ENCODE results near the gene TLR6. TPM values are rescaled to one million over a fixed set of nuclear protein-coding genes. Genes with fewer than 3 reads are reported as not detected.
"Not testable (repeated sequence)": the region's sequence is repeated elsewhere in the genome, so short reads cannot be mapped to it uniquely, and the experiment has no call there.

The TLR6 gene
- total RNA-seq, 1 donor from 2014 or later, result 7.3 TPM

DNA sequence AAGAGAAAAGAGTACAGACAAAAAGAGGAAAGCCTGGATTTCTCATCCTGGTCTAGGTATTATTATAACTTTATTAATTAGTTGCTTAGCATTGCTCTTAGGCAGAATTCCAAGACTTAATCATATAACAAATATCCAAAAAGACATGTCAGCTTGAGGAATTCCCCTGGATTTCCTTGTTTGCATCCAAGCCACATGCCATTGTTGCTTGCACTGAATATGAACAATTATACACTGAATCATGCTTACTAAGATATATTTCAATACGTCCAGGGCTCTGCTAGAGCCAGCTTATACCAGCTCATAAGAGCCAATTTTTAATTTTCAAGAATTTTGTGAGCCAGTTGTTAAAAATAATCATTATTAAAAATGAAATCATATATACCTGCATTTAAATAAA, 68.3 kb downstream of the TLR6 start:
- no peak for DNase-seq (ENCODE audit: low spot score)

DNA sequence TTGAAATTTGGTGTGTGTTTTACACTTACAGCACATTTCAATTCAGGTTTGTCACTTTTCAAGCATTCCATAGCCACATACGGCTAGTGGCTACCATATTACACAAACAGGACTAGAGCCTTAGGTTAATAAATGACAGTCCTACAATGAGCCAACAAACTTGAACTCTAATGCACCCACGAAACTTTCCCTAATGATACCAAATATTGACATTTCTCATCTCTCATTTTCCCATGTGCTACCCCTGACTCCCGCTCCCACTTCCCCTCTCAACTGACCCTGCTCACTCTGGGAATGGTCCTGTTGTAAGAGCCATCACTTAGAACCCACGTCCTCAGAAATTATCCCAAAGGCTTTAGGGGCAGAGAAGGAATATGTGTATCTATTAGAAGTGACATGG, 68.9 kb downstream of the TLR6 start:
- no peak for DNase-seq (ENCODE audit: low spot score)

DNA sequence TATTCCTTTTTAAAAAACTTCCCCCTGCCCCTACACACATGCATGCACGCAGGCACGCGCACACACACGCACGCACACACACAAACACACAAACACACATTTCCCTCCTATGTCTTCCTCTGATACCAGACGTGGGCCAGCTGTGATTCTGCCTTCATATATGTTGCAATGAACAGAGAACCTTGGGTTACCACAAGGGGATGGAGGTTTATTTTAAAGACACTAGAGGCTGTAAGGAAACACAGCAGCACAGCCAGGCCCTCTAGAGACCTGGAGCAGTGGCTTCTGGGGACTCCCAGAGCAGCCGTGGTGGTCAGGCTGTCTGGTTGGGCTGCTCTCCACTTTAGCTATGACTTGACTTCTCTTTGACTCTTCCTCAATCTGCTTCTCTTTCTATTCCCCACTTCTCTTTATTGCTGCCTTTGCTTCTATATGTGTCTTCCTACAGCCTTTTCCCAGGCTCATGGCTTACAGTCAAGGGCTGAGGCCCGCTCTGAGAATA, 70.7 kb downstream of the TLR6 start:
- DNase-seq (ENCODE audit: low spot score), result no peak

DNA sequence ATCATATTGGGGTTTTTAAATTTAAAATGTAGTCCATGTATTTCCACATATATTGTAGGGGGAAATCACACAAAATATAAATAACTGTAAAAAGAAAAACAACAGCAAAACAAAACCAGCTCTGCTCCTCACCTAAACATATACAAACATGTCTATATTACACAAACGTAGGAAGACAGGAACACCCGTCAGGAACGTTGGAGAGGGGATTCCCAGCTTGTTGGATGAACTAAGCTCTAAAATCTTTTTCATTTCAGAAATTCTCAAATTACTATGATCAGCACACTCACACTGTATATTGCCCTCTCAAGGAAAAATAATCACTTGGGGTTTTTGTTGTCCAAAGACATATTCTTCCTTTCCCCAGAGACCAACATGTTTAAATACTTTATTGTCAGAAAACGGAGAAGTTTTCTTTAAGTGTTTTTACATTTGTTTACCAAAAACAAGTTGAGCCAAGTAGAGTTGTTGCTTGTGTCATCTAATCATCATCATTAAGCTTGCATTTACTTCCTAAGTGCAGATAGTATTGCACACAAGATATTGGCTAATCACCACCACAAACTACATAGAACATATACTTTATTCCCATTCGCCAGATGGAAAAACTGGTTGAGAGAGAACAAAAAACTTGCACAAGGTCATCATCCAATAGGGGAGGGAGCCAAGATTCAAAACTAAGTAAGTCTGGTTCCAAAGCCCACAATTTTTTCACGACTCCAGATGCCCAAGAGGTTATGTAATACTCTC, 71.4 kb downstream of the TLR6 start:
- no peak for DNase-seq (ENCODE audit: low spot score)

DNA sequence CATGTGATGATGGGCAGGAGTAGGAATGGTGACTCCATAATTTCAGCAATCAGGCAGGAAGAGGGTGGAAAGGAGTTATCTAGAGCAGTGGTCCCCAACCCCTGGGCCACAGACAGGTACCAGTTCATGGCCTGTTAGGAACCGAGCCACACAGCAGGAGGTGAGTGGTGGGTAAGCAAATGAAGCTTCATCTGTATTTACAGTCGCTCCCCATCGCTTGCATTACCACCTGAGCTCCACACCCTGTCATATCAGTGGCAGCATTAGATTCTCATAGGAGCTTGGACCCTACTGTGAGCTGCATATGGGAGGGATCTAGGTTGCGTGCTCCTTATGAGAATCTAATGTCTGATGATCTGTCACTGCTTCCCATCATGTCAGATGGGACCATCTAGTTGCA, 72.5 kb downstream of the TLR6 start:
- no peak for DNase-seq (ENCODE audit: low spot score)

DNA sequence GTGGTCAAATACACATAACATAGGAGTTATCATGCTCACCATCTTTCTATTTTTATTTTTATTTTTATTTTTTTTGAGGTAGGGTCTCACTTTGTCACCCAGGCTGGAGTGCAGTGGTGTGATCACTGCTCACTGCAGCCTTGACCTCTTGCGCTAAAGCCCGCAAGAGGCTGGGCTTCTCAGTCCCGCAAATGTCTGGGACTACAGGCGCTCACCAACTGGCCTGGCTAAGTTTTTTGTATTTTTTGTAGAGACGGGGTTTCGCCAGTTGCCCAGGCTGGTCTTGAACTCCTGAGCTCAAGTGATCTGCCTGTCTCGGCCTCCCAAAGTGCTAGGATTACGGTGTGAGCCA, 73.5 kb downstream of the TLR6 start:
- DNase-seq (ENCODE audit: low spot score), result no peak

DNA sequence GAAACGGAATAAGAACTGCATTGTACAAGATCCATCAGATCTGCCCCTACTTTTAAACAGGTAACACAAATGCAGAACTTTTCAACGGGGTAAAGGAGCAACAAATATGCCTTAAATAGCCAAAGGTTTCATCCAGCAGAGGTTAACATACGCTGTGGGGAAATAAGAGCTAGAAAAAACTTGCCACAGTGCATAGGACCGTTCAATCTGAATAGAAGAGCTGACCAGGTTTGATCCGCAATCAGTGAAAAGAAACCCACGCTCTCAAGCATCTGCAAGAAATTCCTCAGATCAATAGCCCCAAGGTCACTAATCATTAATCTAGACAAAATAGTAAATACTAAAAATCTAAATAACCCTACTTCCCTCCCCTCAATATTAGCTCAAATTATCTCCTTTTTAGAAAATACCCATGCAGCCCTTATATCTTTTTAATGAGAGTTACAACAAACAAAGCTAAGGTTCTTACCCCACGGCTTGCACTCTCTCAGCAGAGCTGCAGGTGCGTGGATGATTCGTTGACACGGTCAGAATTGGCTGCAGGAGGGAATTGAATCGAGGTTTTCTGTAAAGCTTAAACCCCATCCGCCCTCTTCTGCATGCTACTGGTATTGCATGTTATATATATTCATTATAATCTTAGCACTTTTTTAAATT, 74.0 kb downstream of the TLR6 start, which contains the start of gene TLR10:
Gene TLR10, minus strand, starts transcription at position 539 of the 657 bp plus-strand sequence. CDS start 7,400 bp downstream, outside the sequence.
- DNase-seq (ENCODE audit: low spot score), result no peak

DNA sequence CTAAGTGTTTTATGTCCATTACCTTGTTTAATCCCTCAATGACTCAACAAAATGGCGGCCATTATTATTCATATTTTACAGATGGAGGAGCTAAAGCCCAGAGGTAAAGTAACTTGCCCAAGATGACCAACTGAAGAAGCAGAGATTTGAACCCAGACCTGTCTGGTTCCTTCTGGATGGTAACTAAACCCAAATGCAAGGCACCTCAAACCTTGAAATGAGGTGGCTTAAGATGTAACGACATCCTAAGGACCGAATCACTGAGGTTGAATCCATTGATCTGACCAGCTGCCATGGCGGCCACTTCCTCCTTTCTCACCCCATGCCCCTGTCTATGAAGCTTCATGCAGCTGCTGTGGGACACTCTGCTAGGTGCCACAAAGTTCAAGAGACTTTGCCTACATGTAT, 74.8 kb downstream of the TLR6 start:
- no peak for DNase-seq (ENCODE audit: low spot score)

DNA sequence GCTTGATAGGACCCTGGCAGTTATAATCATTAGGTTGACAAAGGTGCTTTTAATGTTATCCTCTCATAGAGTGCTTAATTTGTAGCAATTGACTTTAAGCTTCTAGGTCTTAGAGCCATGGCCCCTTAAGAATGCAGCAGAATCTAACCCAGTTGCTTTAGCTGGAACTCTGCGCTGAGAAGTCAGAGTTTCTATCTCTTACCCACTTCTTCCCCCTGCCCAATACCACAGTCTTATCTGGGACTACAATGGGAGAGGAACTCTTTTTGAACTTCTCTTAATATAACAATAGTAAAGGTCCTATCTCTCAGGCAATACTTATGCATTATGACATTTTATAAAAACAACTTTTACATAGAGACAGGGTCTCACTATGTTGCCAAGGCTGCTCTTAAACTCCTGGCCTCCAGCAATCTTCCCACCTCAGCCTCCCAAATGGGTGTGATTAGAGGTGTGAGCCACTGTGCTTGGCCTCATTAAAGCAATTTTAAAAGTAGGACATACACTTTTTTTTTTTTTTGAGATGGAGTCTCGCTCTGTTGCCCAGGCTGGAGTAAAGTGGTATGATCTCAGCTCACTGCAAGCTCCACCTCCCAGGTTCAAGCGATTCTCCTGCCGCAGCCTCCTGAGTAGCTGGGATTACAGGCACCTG, 75.7 kb downstream of the TLR6 start:
- no peak for DNase-seq (ENCODE audit: low spot score)

DNA sequence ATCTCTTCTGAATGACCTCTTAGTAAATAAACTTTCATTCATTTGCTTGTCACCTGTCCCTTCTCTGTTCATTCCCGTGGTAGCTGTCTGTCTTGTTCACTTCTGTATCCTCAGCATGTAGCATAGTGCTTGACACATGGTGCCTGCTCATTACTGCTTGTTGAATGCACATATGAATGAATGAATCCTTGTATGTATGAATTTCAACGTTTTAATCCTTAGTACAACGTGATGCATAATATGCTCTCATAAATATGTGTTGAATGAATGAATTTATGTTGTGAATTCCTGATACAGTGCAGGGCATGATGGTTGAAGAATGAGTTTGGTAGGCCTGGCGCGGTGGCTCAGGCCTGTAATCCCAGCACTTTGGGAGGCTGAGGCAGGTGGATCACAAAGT, 76.8 kb downstream of the TLR6 start:
- no peak for DNase-seq (ENCODE audit: low spot score)

DNA sequence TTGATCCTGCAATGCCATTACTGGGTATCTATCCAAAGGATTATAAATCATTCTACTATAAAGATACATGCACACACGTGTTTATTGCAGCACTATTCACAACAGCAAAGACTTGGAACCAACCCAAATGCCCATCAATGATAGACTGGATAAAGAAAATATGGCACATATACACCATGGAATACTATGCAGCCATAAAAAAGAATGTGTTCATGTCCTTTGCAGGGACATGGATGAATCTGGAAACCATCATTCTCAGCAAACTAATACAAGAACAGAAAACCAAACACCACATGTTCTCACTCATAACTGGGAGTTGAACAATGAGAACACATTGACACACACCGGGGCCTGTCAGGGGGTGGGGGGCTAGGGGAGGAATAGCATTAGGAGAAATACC, 78.7 kb downstream of the TLR6 start:
- not testable (repeated sequence) for DNase-seq (ENCODE audit: low spot score)

DNA sequence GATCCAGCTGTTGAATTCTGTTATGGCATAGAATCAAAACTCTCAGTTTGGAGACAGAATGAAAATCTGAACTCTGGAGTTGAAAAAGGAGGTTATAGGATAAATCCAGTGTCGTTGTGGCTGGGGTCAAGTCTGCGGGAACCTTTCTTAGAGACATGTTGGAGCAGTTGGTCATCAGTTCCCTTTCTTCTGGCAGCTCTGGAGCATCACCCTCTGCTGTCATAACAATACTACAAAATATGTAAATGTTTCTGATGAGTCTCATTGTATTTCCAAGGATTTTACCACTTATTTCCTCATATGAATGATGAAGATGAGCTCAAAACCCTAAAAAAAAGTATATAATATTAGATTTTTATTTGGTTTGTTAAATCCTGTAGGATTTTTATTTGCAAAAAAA, 81.3 kb downstream of the TLR6 start:
- DNase-seq (ENCODE audit: low spot score), result no peak

DNA sequence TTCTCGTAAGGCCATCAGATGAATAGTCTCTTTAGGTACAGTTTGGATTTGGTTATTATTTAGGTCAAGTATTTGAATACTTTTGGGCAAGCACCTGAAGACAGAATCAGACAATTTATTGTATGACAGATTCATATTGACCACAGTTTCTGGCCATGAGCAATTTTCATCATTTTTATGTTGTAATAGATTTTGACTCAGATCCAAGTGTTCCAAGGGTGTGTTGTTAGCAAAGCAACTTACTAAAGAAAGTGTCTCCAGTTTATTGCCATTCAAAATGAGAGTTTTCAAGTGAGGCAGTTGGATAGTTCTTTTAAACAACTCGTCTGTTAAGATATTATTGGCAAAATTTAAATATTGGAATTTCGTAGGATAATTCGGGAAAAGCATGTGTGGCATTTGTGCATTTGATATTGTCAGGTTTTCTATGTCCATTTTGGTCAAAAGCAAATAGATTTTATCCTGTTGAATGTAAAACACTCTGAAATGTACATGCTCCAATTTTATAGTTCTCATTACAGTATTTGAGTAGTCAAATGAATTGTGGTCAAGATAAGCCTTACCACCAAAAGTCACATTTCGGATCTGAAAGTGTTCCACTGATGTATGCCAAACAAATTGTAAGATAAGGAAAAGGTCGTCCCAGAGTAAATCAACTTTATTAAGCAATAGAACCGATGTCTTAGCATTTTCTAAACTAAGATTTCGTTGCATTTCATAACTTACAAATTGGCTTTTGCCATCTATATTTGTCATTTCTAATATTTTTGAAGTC, 82.2 kb downstream of the TLR6 start:
- no peak for DNase-seq (ENCODE audit: low spot score)

Small RNA genes within 50 kb of the gene (microRNA-seq; reads per million reads assigned to microRNA genes)
- 931 reads per million, percentile 77 among the genes with 10 or more reads in this experiment for gene MIR574 (ENCODE audit: borderline number of aligned reads)

Other genes with a start within 250 kb of the TLR6 start
- gene KLF3, start 192.6 kb downstream of the TLR6 start, total RNA-seq, result 41.9 TPM
- 0.42 TPM for gene TLR10, start 73.8 kb downstream of the TLR6 start, total RNA-seq
- gene TLR1, start 52.0 kb downstream of the TLR6 start, total RNA-seq, result 25.4 TPM
- gene FAM114A1, start 11.0 kb upstream of the TLR6 start, total RNA-seq, result 81.3 TPM
- 0.96 TPM for gene TMEM156, start 175.6 kb upstream of the TLR6 start, total RNA-seq
- gene KLHL5, start 205.4 kb upstream of the TLR6 start, total RNA-seq, result 45.4 TPM